DND-41 (cell line): ENCODE measurements around the gene MEIS1.

Experiments
- ATAC-seq: fragments of 200-7000 bp; cut with Tn5 transposase; 3 replicates; pipeline ENCODE4 v1.9.1; 2021; ENCODE audit warnings: low read depth; ENCODE audit not compliant: insufficient read depth
- DNase-seq: peaks from one replicate; pipeline ENCODE4 v3.0.0-alpha.2; 2020
- H2AFZ ChIP-seq: 2 replicates; pipeline ENCODE4 v1.6.0; 2012; ENCODE audit warnings: low read depth, low read length
- H3K27ac ChIP-seq: 2 replicates; pipeline ENCODE4 v1.5.1; 2012; ENCODE audit warnings: low read length, inconsistent platforms
- H3K27me3 ChIP-seq: fragments of 200-600 bp; sonication (generic); 2 replicates; pipeline ENCODE4 v1.6.0; 2012; ENCODE audit warnings: low read length, mild to moderate bottlenecking, inconsistent platforms; ENCODE audit not compliant: insufficient read depth, poor library complexity
- H3K36me3 ChIP-seq: 2 replicates; pipeline ENCODE4 v1.5.1; 2012; ENCODE audit warnings: low read length, inconsistent platforms; ENCODE audit not compliant: insufficient read depth
- H3K4me1 ChIP-seq: 2 replicates; pipeline ENCODE4 v1.5.1; 2012; ENCODE audit warnings: mild to moderate bottlenecking, low read length; ENCODE audit not compliant: insufficient read depth
- H3K4me2 ChIP-seq: 2 replicates; pipeline ENCODE4 v1.6.0; 2012; ENCODE audit warnings: mild to moderate bottlenecking, moderate library complexity, low read length, inconsistent platforms; ENCODE audit not compliant: insufficient read depth
- H3K4me3 ChIP-seq, 2 experiments: fragments of 200-600 bp in 1 of 2; shearing (Covaris generic) in 1 of 2; 2 replicates each; pipeline ENCODE4 v1.5.1; 2012 to 2016; ENCODE audit warnings: inconsistent platforms in 2 of 2, low read length in 2 of 2, mild to moderate bottlenecking in 2 of 2, low read depth in 1 of 2, moderate library complexity in 1 of 2
- H3K79me2 ChIP-seq: 2 replicates; pipeline ENCODE4 v1.6.0; 2012; ENCODE audit warnings: low read length, inconsistent platforms; ENCODE audit not compliant: insufficient read depth
- H3K9ac ChIP-seq: 2 replicates; pipeline ENCODE4 v1.6.0; 2012; ENCODE audit warnings: low read depth, mild to moderate bottlenecking, inconsistent platforms, low read length, moderate library complexity
- H3K9me3 ChIP-seq: 2 replicates; pipeline ENCODE4 v1.5.1; 2012; ENCODE audit warnings: low read length, moderate library complexity, mild to moderate bottlenecking, inconsistent platforms; ENCODE audit not compliant: insufficient read depth, severe bottlenecking
- H4K20me1 ChIP-seq: 2 replicates; pipeline ENCODE4 v1.6.0; 2012; ENCODE audit warnings: low read length; ENCODE audit not compliant: insufficient read depth
- EZH2 ChIP-seq: IDR thresholded peaks from 3 replicates; pipeline ENCODE4 v1.6.1; 2012; ENCODE audit warnings: borderline replicate concordance, low read depth, mild to moderate bottlenecking, moderate library complexity, low read length, inconsistent platforms; ENCODE audit not compliant: severe bottlenecking
- TF ChIP-seq, protein P1 (sequence below): IDR thresholded peaks from 2 replicates; pipeline ENCODE4 v1.5.1; 2012; ENCODE audit warnings: borderline replicate concordance, low read length, moderate library complexity, mild to moderate bottlenecking; ENCODE audit not compliant: poor library complexity, severe bottlenecking; ENCODE audit errors: extremely low read depth

Gene MEIS1

DNA sequence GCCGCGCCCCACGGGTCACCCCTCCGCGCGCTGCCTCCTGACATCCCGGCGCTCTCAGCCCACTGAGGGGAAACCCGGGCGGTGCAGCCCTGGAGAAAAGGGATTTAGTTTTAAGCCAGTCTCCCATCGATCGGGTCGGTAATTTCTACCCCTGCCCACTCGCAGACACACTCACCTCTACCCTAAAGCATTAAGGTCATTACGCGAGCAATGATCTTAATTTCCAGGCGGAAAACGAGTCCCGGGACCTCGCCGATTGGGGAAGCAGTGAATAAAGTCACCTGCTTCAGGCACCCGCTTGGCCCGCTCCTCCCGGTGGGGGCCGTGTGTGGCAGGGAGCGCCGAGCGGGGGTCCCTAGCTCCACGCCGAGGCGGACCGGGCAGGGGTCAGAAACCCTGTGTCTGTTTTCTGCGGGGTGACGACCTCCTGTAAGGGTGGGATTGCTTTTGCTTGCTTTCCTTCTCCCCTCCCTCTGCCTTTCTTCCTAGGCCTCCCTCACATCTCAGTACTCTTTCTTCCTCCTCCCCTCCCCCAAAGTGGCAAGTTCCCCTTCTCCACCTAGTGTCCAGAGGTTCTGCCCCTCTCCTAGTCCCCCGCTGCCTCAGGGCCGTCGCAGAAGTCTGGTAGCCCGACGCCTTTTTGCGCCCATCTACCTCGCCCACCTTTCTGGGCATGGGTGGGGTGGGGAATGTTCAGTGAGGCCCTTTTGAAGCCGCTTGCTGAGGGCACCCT lies 142.6 kb downstream of the MEIS1 start:
- no peak for TF ChIP-seq EZH2
- TF ChIP-seq, protein P1, sequence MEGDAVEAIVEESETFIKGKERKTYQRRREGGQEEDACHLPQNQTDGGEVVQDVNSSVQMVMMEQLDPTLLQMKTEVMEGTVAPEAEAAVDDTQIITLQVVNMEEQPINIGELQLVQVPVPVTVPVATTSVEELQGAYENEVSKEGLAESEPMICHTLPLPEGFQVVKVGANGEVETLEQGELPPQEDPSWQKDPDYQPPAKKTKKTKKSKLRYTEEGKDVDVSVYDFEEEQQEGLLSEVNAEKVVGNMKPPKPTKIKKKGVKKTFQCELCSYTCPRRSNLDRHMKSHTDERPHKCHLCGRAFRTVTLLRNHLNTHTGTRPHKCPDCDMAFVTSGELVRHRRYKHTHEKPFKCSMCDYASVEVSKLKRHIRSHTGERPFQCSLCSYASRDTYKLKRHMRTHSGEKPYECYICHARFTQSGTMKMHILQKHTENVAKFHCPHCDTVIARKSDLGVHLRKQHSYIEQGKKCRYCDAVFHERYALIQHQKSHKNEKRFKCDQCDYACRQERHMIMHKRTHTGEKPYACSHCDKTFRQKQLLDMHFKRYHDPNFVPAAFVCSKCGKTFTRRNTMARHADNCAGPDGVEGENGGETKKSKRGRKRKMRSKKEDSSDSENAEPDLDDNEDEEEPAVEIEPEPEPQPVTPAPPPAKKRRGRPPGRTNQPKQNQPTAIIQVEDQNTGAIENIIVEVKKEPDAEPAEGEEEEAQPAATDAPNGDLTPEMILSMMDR, result no peak
- Histone ChIP-seq H3K9ac (no peak overlapping the region), H3K27ac (no peak overlapping the region), H3K4me3 (no peak overlapping the region), H3K4me2 (no peak overlapping the region), H3K27me3 (no peaks in the 10 kb centered on the region), H4K20me1 (no peaks in the 10 kb centered on the region), H3K4me1 (no peaks in the 10 kb centered on the region), H3K9me3 (no peaks in the 10 kb centered on the region), H2AFZ (no peak overlapping the region), H3K36me3 (no peaks in the 10 kb centered on the region), H3K79me2 (no peaks in the 10 kb centered on the region)
- ATAC-seq (no peak), DNase-seq (no peak)

DNA sequence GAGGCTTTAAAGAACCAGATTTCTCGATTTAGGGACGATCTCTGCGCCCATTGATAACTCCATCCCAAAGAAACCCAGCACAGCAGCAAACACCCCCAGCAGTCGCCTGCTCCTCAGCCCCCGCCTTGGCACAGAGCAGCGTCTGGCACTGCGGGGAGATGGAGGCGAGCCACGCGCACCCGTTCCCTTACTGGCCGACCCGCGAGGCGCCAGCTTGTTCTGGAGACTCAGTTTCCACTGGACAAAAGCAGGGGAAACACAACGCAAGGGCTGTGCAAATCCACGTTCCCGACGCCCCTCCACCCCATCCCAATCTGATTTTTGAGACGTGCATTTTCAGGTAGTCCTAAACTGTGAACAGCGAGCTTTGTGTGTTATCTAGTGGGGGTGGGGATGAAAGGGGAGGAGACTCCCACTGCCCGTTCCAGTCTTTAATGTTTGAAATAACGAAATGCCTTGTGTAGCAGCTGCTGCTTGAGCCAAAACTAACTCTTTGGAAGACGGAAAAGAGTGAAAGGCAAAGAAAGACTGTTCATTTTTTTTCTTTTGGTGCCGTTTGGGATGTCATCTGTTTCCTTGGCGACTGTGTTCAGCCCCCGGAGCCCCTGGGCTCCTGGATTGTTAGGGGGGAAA lies 143.2 kb downstream of the MEIS1 start:
- TF ChIP-seq, protein P1, result no peak
- no peak overlapping the region for H3K9ac ChIP-seq
- H3K36me3 ChIP-seq, result no peaks in the 10 kb centered on the region
- no peak overlapping the region for H3K4me2 ChIP-seq
- DNase-seq, result no peak
- no peak overlapping the region for H3K27ac ChIP-seq
- no peaks in the 10 kb centered on the region for H3K4me1 ChIP-seq
- no peaks in the 10 kb centered on the region for H3K9me3 ChIP-seq
- H3K27me3 ChIP-seq, result no peaks in the 10 kb centered on the region
- H3K4me3 ChIP-seq, result no peak overlapping the region
- ATAC-seq, result no peak
- no peaks in the 10 kb centered on the region for H3K79me2 ChIP-seq
- no peaks in the 10 kb centered on the region for H4K20me1 ChIP-seq
- H2AFZ ChIP-seq, result no peak overlapping the region

DNA sequence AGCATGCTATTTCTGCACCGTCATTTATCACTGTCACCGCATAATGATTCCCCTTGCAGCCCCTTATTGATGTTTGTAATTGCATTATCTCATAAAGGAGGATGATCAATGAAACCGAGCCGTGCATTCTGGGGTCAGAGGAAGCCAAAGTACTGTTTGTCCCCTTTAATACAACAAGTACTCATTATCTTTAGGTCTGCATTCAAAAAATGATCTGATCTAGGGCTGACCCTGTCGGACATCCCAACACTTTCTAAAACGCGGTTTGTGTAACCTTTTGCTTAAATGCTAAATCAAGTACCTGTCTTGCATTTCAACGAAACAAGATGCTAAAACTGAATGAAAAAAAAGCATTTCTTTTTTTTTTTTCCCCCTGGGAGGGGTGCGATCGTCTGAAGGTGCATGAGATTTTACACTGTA lies 143.8 kb downstream of the MEIS1 start:
- no peaks in the 10 kb centered on the region for H3K79me2 ChIP-seq
- no peak overlapping the region for H3K9ac ChIP-seq
- no peaks in the 10 kb centered on the region for H3K36me3 ChIP-seq
- DNase-seq (no peak), ATAC-seq (no peak)
- H3K4me3 ChIP-seq, result no peak overlapping the region
- H2AFZ ChIP-seq, result no peak overlapping the region
- no peak for TF ChIP-seq EZH2
- TF ChIP-seq, protein P1, result no peak
- H3K27me3 ChIP-seq, result no peaks in the 10 kb centered on the region
- H3K27ac ChIP-seq, result no peak overlapping the region
- H3K9me3 ChIP-seq, result no peaks in the 10 kb centered on the region
- no peak overlapping the region for H3K4me2 ChIP-seq
- no peaks in the 10 kb centered on the region for H4K20me1 ChIP-seq
- H3K4me1 ChIP-seq, result no peaks in the 10 kb centered on the region
